ENCODE results near the gene CRTC1. TPM values are rescaled to one million over a fixed set of nuclear protein-coding genes. Genes with fewer than 3 reads are reported as not detected.
A peak's percentile ranks its signal among the peaks of the same experiment; 100 is the strongest.

The CRTC1 gene, protein sequence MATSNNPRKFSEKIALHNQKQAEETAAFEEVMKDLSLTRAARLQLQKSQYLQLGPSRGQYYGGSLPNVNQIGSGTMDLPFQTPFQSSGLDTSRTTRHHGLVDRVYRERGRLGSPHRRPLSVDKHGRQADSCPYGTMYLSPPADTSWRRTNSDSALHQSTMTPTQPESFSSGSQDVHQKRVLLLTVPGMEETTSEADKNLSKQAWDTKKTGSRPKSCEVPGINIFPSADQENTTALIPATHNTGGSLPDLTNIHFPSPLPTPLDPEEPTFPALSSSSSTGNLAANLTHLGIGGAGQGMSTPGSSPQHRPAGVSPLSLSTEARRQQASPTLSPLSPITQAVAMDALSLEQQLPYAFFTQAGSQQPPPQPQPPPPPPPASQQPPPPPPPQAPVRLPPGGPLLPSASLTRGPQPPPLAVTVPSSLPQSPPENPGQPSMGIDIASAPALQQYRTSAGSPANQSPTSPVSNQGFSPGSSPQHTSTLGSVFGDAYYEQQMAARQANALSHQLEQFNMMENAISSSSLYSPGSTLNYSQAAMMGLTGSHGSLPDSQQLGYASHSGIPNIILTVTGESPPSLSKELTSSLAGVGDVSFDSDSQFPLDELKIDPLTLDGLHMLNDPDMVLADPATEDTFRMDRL
- 39.5 and 39.7 TPM in 2 replicates for total RNA-seq
- long read RNA-seq, partial matches to known transcripts = 2 of 3 reads
- long read RNA-seq, other reads (novel, unspliced or antisense) = 1 of 3 reads

DNA sequence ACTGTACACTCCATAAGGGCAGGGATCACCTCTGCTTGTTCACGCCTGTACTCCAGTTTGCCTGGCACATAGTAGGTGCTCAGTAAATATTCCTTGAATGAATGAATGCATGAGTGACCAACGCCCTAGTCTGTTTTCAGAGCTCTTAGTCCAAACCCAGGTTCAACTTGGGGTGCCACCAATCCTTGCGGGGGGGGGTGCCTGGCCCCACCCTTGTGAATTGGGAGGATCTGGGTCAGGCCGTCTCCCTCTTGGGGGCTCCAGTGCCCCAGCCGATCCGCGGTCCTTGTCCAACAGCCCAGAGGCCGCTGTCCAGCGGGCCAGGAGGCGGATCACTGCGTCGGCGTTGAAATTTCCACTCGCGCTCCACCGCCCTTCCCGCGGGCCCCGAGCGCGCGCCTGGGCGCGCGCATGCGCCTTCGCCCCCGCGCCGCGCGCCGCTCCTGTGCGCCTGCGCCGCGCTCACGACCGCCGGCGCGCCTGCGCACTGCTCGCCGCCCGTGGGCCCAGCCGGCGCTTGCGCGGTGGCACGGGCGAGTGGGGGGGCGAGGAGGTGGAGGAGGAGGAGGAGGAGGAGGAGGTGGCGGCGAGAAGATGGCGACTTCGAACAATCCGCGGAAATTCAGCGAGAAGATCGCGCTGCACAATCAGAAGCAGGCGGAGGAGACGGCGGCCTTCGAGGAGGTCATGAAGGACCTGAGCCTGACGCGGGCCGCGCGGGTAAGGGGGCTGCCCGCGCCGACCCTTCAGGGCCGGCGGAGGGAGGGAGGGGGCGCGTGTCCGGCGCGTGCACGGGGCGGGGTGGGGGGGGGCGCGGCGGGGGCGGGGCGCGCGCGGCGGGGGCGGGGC is at the start of gene CRTC1:
TSS of gene CRTC1 (plus strand) at position 572 of the 849 bp plus-strand sequence. CDS start at position 595, 23 bp downstream.
- DNase-seq (ENCODE audit: low spot score, unreplicated experiment) = peak; percentile 89
- H3K36me3 Mint-ChIP-seq (ENCODE audit: insufficient read depth) = peaks cover 1% of the 10 kb centered on the region
- peak within 1 kb of the TSS; percentile 87 for H3K4me3 Mint-ChIP-seq (ENCODE audit: low read depth)
- no peaks in the 10 kb centered on the region for H3K9me3 Mint-ChIP-seq (ENCODE audit: low read depth)
- no peaks in the 10 kb centered on the region for H3K27me3 Mint-ChIP-seq
- H3K4me1 Mint-ChIP-seq (ENCODE audit: low read depth) = peaks cover 8% of the 10 kb centered on the region
- TF ChIP-seq, protein P1, sequence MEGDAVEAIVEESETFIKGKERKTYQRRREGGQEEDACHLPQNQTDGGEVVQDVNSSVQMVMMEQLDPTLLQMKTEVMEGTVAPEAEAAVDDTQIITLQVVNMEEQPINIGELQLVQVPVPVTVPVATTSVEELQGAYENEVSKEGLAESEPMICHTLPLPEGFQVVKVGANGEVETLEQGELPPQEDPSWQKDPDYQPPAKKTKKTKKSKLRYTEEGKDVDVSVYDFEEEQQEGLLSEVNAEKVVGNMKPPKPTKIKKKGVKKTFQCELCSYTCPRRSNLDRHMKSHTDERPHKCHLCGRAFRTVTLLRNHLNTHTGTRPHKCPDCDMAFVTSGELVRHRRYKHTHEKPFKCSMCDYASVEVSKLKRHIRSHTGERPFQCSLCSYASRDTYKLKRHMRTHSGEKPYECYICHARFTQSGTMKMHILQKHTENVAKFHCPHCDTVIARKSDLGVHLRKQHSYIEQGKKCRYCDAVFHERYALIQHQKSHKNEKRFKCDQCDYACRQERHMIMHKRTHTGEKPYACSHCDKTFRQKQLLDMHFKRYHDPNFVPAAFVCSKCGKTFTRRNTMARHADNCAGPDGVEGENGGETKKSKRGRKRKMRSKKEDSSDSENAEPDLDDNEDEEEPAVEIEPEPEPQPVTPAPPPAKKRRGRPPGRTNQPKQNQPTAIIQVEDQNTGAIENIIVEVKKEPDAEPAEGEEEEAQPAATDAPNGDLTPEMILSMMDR (IDR thresholded peaks at IDR 0.05; ENCODE audit: unreplicated experiment) = no peak
- peak within 1 kb of the TSS; percentile 95 for H3K27ac Mint-ChIP-seq

DNA sequence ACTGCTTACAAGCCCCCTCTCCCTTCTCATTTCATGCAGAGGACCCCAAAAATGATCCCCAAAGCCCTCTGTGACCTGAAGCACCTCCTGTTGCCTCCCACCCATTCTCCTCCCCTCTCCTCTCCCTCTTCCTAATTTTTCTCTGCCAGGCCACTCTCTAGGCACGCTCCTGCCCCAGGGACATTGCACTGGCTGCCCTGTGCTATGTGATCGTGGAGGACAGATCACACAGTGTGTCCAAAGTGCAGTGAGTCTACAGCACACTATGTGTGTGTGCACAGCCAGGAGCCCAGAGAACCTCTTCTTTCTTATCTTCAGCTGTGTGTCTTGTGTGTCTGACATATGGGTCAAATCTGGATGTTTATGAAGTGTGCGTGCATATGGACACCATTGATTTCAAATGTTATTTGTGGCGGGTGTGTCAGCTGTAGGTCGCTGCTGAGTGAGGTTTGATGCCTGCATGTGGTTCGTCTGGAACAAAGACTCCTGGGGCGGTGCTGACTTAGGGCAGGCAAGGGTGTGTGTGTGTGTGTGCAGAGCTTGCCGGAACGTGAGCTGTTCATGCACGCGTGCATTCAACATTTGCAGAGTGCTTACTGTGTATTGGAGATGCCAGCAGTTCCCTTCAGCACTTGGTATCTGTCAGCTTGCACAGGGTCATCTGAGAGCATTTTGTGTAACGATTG is 48.7 kb upstream of the CRTC1 start:
- Mint-ChIP-seq H3K27me3 (peaks cover 15% of the 10 kb centered on the region), H3K27ac (peak overlapping the region; percentile 23), H3K9me3 (ENCODE audit: low read depth) (no peaks in the 10 kb centered on the region), H3K4me3 (ENCODE audit: low read depth) (no peak overlapping the region), H3K36me3 (ENCODE audit: insufficient read depth) (no peaks in the 10 kb centered on the region), H3K4me1 (ENCODE audit: low read depth) (peaks cover 7% of the 10 kb centered on the region)
- TF ChIP-seq, protein P1 (IDR thresholded peaks at IDR 0.05; ENCODE audit: unreplicated experiment) = no peak
- no peak for DNase-seq (ENCODE audit: low spot score, unreplicated experiment)

DNA sequence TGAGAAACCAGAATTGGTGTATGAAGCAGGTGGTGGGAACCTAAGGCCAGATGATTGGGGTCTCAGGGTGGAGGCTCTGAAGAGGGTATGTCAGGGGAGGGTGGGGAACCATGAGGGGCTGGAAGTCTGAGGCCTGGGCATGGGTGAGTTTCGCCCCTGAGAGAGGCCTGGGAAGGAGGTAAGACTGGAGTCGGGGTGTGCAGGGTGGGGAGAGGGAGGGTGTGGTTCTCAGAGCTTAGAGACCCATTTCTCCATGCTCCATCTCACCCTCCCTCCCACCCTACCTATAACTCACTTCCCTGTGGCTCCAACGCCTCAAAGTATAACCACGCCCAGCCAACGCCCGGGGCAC is 47.7 kb upstream of the CRTC1 start:
- H3K27ac Mint-ChIP-seq = peak overlapping the region; percentile 23
- peak overlapping the region; percentile 81 for H3K4me3 Mint-ChIP-seq (ENCODE audit: low read depth)
- no peaks in the 10 kb centered on the region for H3K9me3 Mint-ChIP-seq (ENCODE audit: low read depth)
- TF ChIP-seq, protein P1 (IDR thresholded peaks at IDR 0.05; ENCODE audit: unreplicated experiment) = no peak
- no peaks in the 10 kb centered on the region for H3K36me3 Mint-ChIP-seq (ENCODE audit: insufficient read depth)
- H3K4me1 Mint-ChIP-seq (ENCODE audit: low read depth) = peaks cover 7% of the 10 kb centered on the region
- no peak for DNase-seq (ENCODE audit: low spot score, unreplicated experiment)
- H3K27me3 Mint-ChIP-seq = peaks cover 11% of the 10 kb centered on the region

DNA sequence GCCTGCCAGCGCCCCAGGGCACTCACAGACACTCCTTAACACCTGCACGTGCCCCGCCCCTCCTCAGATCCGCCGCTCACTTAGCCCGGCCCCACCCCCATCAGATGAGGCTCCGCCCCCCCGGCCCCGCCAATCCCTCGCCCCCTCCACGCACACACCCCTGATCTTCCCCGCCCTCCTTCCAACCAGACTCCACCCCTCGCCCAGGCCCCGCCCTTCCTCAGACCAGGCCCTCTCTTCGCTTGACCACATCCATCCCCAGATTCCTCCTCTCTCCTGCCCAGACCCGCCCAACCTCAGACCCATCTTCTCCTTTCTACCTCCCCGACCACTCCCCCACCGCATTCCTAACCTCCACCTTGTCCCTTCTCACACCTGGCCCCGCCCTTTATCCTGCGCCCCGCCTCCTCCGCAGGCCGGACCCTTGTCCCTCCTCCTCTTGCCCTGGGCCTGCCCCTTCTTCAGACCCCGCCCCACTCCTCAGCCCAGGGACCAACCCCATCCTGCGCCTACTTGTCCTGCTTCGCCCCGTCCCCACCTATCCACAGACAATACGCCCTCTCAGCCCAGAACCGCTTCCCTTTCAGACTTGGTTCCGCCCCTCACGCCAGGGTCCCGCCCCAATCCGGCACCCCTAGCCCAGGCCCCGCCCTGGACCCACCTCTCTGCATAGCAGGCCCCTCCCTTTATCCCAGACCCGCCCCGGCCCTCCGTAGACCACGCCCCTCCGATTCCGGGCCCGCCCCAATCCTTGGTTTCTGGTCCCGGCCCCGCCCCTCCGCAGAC is 47.1 kb upstream of the CRTC1 start:
- Mint-ChIP-seq H3K4me3 (ENCODE audit: low read depth) (peak overlapping the region; percentile 81), H3K4me1 (ENCODE audit: low read depth) (peaks cover 7% of the 10 kb centered on the region), H3K36me3 (ENCODE audit: insufficient read depth) (no peaks in the 10 kb centered on the region), H3K27ac (peak overlapping the region; percentile 89), H3K27me3 (peaks cover 11% of the 10 kb centered on the region), H3K9me3 (ENCODE audit: low read depth) (no peaks in the 10 kb centered on the region)
- TF ChIP-seq, protein P1 (IDR thresholded peaks at IDR 0.05; ENCODE audit: unreplicated experiment) = no peak
- peak; percentile 99 for DNase-seq (ENCODE audit: low spot score, unreplicated experiment)

All from progenitor cell of endocrine pancreas (in vitro differentiated cells).